Retinal pigment epithelial cell (primary cell): Measurements from ENCODE around the gene MLANA.

Source experiments
- DNase-seq: peaks from one replicate; pipeline ENCODE4 v3.0.0-alpha.2; 2010; ENCODE audit warnings: low read depth
- H3K4me3 ChIP-seq: 2 replicates; pipeline ENCODE4 v1.5.1; 2011; ENCODE audit warnings: mild to moderate bottlenecking, low read length, control low read depth, moderate library complexity
- CTCF ChIP-seq: conservative IDR thresholded peaks from 2 replicates; pipeline ENCODE4 v1.5.1; 2011; ENCODE audit warnings: low read depth, low read length, control low read depth, inconsistent platforms

Gene MLANA, protein sequence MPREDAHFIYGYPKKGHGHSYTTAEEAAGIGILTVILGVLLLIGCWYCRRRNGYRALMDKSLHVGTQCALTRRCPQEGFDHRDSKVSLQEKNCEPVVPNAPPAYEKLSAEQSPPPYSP

DNA sequence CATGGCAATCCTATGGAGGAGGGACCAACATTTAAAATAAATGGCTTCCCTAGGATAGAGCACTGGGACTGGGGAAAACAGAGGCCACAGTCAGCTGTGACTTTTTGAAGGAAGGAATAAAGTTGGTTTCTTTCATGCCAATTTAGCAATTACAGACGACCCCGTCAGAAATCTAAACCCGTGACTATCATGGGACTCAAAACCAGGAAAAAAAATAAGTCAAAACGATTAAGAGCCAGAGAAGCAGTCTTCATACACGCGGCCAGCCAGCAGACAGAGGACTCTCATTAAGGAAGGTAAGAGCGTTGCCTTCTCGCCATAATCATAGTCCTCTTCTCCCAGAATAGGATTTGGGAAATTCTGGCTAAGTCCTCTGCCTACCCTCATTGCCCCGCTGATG is at the start of gene MLANA:
Gene MLANA, plus strand, starts transcription at position 249 of the 400 bp plus-strand sequence. CDS start 1,586 bp downstream, outside the sequence.
- no peak for TF ChIP-seq CTCF
- no peak for DNase-seq
- H3K4me3 ChIP-seq, result peak within 1 kb of the TSS; percentile 11

DNA sequence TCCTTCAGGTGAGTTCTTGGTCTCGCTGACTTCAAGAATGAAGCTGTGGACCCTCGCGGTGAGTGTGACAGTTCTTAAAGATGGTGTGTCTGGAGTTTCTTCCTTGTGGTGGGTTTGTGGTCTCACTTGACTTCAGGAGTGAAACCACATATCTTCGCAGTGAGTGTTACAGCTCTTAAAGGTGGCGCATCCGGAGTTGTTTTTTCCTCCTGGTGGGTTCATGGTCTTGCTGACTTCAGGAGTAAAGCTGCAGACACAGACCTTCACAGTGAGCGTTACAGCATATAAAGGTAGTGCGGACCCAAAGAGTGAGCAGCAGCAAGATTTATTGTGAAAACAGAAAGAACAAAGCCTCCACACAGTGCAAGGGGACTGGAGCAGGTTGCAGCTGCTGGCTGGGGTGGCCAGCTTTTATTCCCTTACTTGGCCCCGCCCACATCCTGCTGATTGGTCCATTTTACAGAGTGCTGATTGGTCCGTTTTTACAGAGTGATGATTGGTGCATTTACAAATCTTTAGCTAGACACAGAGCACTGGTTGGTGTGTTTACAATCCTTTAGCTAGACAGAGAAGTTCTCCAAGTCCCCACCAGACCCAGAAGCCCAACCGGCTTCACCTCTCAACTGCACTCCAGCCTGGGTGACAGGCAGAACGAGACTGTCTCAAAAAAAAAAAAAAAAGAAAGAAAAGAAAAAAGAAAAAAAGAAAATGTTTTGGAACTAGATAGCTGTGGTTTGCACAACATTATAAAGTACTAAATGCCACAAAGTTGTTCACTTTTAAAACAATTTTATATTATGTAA is 48.7 kb upstream of the MLANA start:
- no peak for DNase-seq
- no peak overlapping the region for H3K4me3 ChIP-seq
- no peak for TF ChIP-seq CTCF

- DNase-seq, result no peak
- no peak for TF ChIP-seq CTCF
- no peak overlapping the region for H3K4me3 ChIP-seq
Measured at GRCh38 chr9:5842929-5843793, 47.5 kb upstream of the MLANA start.

DNA sequence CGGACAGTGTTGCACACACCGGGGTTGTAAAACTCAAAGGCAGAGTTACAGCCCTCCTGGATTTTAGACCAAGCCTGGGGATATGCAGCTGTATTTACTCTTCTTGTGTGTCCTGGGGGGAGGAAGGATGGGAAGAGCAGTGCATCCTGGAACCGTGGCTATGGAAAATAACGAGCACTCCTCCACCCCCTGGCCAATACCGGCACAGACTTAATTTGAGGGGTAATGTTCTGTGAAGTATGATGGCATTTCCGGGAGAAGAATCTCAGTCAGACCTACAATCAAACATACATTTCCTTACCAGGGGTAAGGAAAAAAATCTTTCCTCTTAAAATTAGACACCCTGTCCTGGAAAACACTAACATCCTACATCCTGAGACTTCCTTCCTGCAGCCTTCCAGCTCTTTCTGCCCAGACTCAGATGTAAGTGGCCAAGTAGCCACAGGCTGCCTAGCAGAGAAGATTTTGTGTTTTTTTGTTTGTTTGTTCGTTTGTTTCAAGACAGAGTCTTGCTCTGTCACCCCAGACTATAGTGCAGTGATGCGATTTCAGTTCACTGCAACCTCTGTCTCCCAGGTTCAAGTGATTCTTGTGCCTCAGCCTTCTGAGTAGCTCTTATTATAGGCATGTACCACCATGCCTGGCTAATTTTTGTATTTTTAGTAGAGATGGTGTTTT is 46.8 kb upstream of the MLANA start:
- no peak for TF ChIP-seq CTCF
- DNase-seq, result no peak
- no peak overlapping the region for H3K4me3 ChIP-seq

DNA sequence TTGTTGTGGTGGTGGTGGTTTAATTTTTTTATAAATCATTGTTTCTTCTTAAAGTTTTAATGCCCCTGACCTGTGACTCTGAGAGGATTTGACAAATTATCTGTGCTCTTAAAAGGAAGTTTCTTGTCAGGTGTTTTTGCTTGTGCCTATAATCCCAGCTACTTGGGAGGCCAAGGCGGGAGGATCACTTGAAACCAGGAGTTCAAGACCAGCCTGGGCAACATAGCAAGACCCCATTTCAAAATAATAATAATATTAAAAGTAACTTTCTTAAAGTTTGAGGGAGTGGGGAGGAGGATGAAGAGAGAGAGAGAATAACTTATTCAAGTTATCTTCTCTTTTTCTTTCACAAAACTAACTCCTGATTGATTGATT is 45.5 kb upstream of the MLANA start:
- no peak for DNase-seq
- no peak overlapping the region for H3K4me3 ChIP-seq
- no peak for TF ChIP-seq CTCF

DNA sequence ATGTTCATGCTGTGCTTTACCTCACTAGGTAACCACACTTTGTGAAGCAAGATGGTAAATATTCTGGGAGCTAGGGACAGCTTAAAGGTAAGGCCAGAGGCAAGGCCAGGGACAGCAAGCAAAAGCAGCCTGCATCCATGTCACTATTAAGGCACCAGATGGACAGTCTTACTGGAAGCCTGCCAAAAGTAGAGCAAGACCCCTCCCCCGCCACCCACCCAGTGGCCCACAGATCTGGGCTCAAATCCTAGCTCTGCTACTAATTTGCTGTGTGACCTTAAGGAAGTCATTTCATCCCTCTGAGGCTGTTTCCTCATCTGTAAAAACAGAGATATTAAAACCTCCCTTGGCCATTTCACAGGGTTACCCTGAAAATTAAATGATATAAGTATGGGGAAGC is 44.6 kb upstream of the MLANA start:
- H3K4me3 ChIP-seq, result no peak overlapping the region
- DNase-seq, result no peak
- no peak for TF ChIP-seq CTCF
